Keratinocyte (primary cell): ENCODE data around the gene P2RX7. TPM values are rescaled to one million over a fixed set of nuclear protein-coding genes. Genes with fewer than 3 reads are reported as not detected.

Experiments
- DNase-seq: peaks from one replicate; pipeline ENCODE4 v3.0.0-alpha.2; 2011; ENCODE audit warnings: low read depth, missing footprints, low spot score
- FAIRE-seq: peaks from 2 replicates; lab custom pipeline; 2011; peaks lifted over from hg19 to GRCh38; lab: Jason Lieb, UNC
- H2AFZ ChIP-seq: 2 replicates; pipeline ENCODE4 v1.6.0; 2012; ENCODE audit warnings: low read length, control low read depth, inconsistent platforms; ENCODE audit not compliant: control insufficient read depth
- H3K27ac ChIP-seq: 2 replicates; pipeline ENCODE4 v1.5.1; 2011; ENCODE audit warnings: low read length; ENCODE audit not compliant: control insufficient read depth, insufficient read depth
- H3K27me3 ChIP-seq: 3 replicates; pipeline ENCODE4 v1.6.0; 2011; ENCODE audit warnings: low read length; ENCODE audit not compliant: control insufficient read depth, insufficient read depth; ENCODE audit errors: extremely low read depth
- H3K36me3 ChIP-seq, 2 experiments: 2 replicates in 1 of 2; 3 replicates in 1 of 2; pipeline ENCODE4 v1.5.1; 2011; ENCODE audit warnings: low read length in 2 of 2, mild to moderate bottlenecking in 1 of 2; ENCODE audit not compliant: control insufficient read depth in 2 of 2, insufficient read depth in 2 of 2; ENCODE audit errors: extremely low read depth in 1 of 2
- H3K4me1 ChIP-seq: 3 replicates; pipeline ENCODE4 v1.5.1; 2011; ENCODE audit warnings: low read length; ENCODE audit not compliant: control insufficient read depth, insufficient read depth; ENCODE audit errors: extremely low read depth
- H3K4me2 ChIP-seq: 3 replicates; pipeline ENCODE4 v1.6.0; 2011; ENCODE audit warnings: low read depth, low read length; ENCODE audit not compliant: control insufficient read depth, insufficient read depth; ENCODE audit errors: extremely low read depth
- H3K4me3 ChIP-seq, 3 experiments: fragments of 200-600 bp in 1 of 3; sonication (generic) in 1 of 3; 2 replicates in 2 of 3; 3 replicates in 1 of 3; pipeline ENCODE4 v1.5.1; 2011 to 2016; ENCODE audit warnings: low read length in 3 of 3, mild to moderate bottlenecking in 3 of 3, control low read depth in 2 of 3, inconsistent platforms in 1 of 3, low read depth in 1 of 3, mixed read lengths in 1 of 3, mixed run types in 1 of 3, moderate library complexity in 1 of 3; ENCODE audit not compliant: control insufficient read depth in 2 of 3, insufficient read depth in 2 of 3; ENCODE audit errors: extremely low read depth in 1 of 3
- H3K79me2 ChIP-seq: 2 replicates; pipeline ENCODE4 v1.6.0; 2012; ENCODE audit warnings: low read length; ENCODE audit not compliant: control insufficient read depth, insufficient read depth
- H3K9ac ChIP-seq: 3 replicates; pipeline ENCODE4 v1.6.0; 2011; ENCODE audit warnings: low read length; ENCODE audit not compliant: control insufficient read depth, insufficient read depth; ENCODE audit errors: extremely low read depth
- H3K9me1 ChIP-seq: 3 replicates; pipeline ENCODE4 v1.6.0; 2011; ENCODE audit warnings: low read length; ENCODE audit not compliant: control insufficient read depth, insufficient read depth; ENCODE audit errors: extremely low read depth
- H3K9me3 ChIP-seq: 2 replicates; pipeline ENCODE4 v1.5.1; 2012; ENCODE audit warnings: low read depth, low read length; ENCODE audit not compliant: control insufficient read depth
- H4K20me1 ChIP-seq: 3 replicates; pipeline ENCODE4 v1.6.0; 2011; ENCODE audit warnings: low read length; ENCODE audit not compliant: control insufficient read depth, insufficient read depth; ENCODE audit errors: extremely low read depth
- CTCF ChIP-seq, 3 experiments: IDR thresholded peaks in 1 of 3; conservative IDR thresholded peaks in 1 of 3; optimal IDR thresholded peaks in 1 of 3; 2 replicates in 2 of 3; 3 replicates in 1 of 3; pipeline versions ENCODE3 to v1.5.1; 2011; ENCODE audit warnings: low read length in 3 of 3, mild to moderate bottlenecking in 3 of 3, moderate library complexity in 2 of 3, control low read depth in 1 of 3, inconsistent platforms in 1 of 3; ENCODE audit not compliant: insufficient read depth in 2 of 3; ENCODE audit errors: extremely low read depth in 1 of 3
- EZH2 ChIP-seq: IDR thresholded peaks from one replicate; pipeline ENCODE4 v1.6.1; 2012; ENCODE audit warnings: inconsistent platforms, mild to moderate bottlenecking, low read length, moderate library complexity
- dilution Hi-C: fragments of 300-500 bp; cut with MboI; formaldehyde crosslinking; loops from one replicate; pipeline ENCODE4 v1.7.0; 2020; ENCODE audit warnings: low sequenced_read_pairs; ENCODE audit not compliant: extremely low pct_ligation_motif_present
- polyA plus RNA-seq, 5 experiments: library from polyadenylated mRNA; depleted of rRNA in 3 of 5; stranded (reverse) in 3 of 5; stranded (forward) in 1 of 5; unstranded in 1 of 5; fragments of >200 nt; gene quantifications; 1 replicate in 1 of 5; 2 replicates in 3 of 5; 3 replicates in 1 of 5; pipeline versions ENCODE4 v1.2.1 to v1.2.3, GENCODE V29; 2011 to 2012; ENCODE audit warnings: missing spikeins in 2 of 5, low read depth in 1 of 5, low replicate concordance in 1 of 5

The P2RX7 gene
- polyA plus RNA-seq, 1 donor (not counting 4 experiments of a cell fraction or from before 2014, with no cell fraction given), result 0.20 TPM

- FAIRE-seq, result no peak
- Histone ChIP-seq H3K27me3 (no peaks in the 10 kb centered on the region), H3K4me2 (no peak overlapping the region), H2AFZ (no peak overlapping the region), H3K9ac (no peak overlapping the region), H3K4me1 (peaks cover 10% of the 10 kb centered on the region), H4K20me1 (no peaks in the 10 kb centered on the region), H3K36me3 (peaks cover 0 to 3% of the 10 kb centered on the region in 2 experiments), H3K9me1 (no peaks in the 10 kb centered on the region), H3K27ac (no peak overlapping the region), H3K9me3 (no peaks in the 10 kb centered on the region), H3K4me3 (no peak overlapping the region), H3K79me2 (no peaks in the 10 kb centered on the region)
- TF ChIP-seq CTCF (optimal IDR thresholded peaks at IDR 0.05 in 1 of 3, IDR thresholded peaks at IDR 0.05 in 1 of 3, conservative IDR thresholded peaks at IDR 0.05 in 1 of 3; ENCODE audit: extremely low read depth in 1 of 3, insufficient read depth in 2 of 3, low read length in 3 of 3), result no peak
- TF ChIP-seq EZH2, result no peak
- no peak for DNase-seq
- dilution Hi-C loops, result no loop called here
Observed at GRCh38 chr12:121219353-121219986, 86.8 kb downstream of the P2RX7 start.

- H3K9ac ChIP-seq, result no peak overlapping the region
- no peaks in the 10 kb centered on the region for H4K20me1 ChIP-seq
- no peak overlapping the region for H3K27ac ChIP-seq
- no peak for TF ChIP-seq EZH2
- TF ChIP-seq CTCF (optimal IDR thresholded peaks at IDR 0.05 in 1 of 3, IDR thresholded peaks at IDR 0.05 in 1 of 3, conservative IDR thresholded peaks at IDR 0.05 in 1 of 3; ENCODE audit: extremely low read depth in 1 of 3, insufficient read depth in 2 of 3, low read length in 3 of 3), result no peak
- no peak overlapping the region for H3K4me3 ChIP-seq
- H3K27me3 ChIP-seq, result no peaks in the 10 kb centered on the region
- peaks cover 0 to 2% of the 10 kb centered on the region in 2 experiments for H3K36me3 ChIP-seq
- dilution Hi-C loops, result no loop called here
- no peak overlapping the region for H3K4me2 ChIP-seq
- H3K79me2 ChIP-seq, result no peaks in the 10 kb centered on the region
- H3K4me1 ChIP-seq, result peaks cover 9% of the 10 kb centered on the region
- no peaks in the 10 kb centered on the region for H3K9me3 ChIP-seq
- no peak for DNase-seq
- no peak overlapping the region for H2AFZ ChIP-seq
- no peak for FAIRE-seq
- H3K9me1 ChIP-seq, result no peaks in the 10 kb centered on the region
Observed at GRCh38 chr12:121222847-121223246, 90.2 kb downstream of the P2RX7 start.
